Bronchial epithelial cell (primary cell): ENCODE data around the gene EML6. TPM values are rescaled to one million over a fixed set of nuclear protein-coding genes. Genes with fewer than 3 reads are reported as not detected.

Experiments used
- DNase-seq: peaks from one replicate; pipeline ENCODE4 v3.0.0-alpha.2; 2010; ENCODE audit warnings: low read depth
- FAIRE-seq: peaks from 2 replicates; lab custom pipeline; 2011; peaks lifted over from hg19 to GRCh38; lab: Jason Lieb, UNC
- H3K27me3 ChIP-seq: 2 replicates; pipeline ENCODE4 v1.5.1; 2011; ENCODE audit warnings: low read length; ENCODE audit not compliant: control insufficient read depth, insufficient read depth
- H3K36me3 ChIP-seq: 2 replicates; pipeline ENCODE4 v1.5.1; 2011; ENCODE audit warnings: low read length; ENCODE audit not compliant: control insufficient read depth, insufficient read depth
- H3K4me3 ChIP-seq: 2 replicates; pipeline ENCODE4 v1.5.1; 2011; ENCODE audit warnings: mild to moderate bottlenecking, low read depth, low read length, control low read depth
- total RNA-seq: library from RNA; depleted of rRNA; stranded (reverse); fragments of >200 nt; gene quantifications from 2 replicates; pipeline ENCODE4 v1.2.1, GENCODE V29; 2014
- TF ChIP-seq, protein P1 (sequence below): IDR thresholded peaks from 2 replicates; pipeline ENCODE4 v1.5.1; 2011; ENCODE audit warnings: mild to moderate bottlenecking, moderate library complexity, low read length, control low read depth, inconsistent platforms; ENCODE audit not compliant: insufficient read depth, severe bottlenecking

EML6 gene
- total RNA-seq, 1 donor from 2014 or later, result 0.53 TPM

DNA sequence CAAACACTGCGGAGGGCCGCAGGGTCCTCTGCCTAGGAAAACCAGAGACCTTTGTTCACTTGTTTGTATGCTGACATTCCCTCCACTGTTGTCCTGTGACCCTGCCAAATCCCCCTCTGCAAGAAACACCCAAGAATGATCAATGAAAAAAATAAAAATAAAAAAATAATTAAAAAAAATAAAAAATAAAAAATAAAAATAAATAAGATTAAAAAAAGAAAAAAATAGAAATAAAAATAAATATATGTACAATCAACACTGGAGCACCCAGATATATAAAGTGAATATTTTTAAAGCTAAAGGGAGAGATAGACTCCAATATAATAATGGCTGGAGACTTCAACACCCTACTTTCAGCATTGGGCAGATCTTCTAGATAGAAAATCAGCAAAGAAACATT, 23.8 kb upstream of the EML6 start:
- TF ChIP-seq, protein P1, sequence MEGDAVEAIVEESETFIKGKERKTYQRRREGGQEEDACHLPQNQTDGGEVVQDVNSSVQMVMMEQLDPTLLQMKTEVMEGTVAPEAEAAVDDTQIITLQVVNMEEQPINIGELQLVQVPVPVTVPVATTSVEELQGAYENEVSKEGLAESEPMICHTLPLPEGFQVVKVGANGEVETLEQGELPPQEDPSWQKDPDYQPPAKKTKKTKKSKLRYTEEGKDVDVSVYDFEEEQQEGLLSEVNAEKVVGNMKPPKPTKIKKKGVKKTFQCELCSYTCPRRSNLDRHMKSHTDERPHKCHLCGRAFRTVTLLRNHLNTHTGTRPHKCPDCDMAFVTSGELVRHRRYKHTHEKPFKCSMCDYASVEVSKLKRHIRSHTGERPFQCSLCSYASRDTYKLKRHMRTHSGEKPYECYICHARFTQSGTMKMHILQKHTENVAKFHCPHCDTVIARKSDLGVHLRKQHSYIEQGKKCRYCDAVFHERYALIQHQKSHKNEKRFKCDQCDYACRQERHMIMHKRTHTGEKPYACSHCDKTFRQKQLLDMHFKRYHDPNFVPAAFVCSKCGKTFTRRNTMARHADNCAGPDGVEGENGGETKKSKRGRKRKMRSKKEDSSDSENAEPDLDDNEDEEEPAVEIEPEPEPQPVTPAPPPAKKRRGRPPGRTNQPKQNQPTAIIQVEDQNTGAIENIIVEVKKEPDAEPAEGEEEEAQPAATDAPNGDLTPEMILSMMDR, result no peak
- no peak for FAIRE-seq

DNA sequence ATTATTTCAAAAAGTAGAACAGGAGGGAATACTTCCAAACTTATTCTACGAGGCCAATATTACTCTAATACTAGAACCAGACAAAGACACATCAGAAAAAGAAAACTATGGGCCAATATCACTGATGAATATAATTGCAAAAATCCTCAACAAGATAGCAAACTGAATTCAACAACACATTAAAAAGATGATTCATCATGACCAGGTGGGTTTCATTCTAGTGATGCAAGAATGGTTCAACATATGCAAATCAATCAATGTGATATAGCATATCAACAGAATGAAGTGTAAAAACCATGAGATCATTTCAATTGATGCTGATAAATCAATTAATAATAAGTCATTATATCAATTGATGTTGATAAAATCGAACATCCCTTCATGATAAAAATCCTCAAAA, 22.4 kb upstream of the EML6 start:
- Histone ChIP-seq H3K36me3 (no peaks in the 10 kb centered on the region), H3K27me3 (no peaks in the 10 kb centered on the region), H3K4me3 (no peak overlapping the region)
- TF ChIP-seq, protein P1, result no peak
- peak; percentile 18 for DNase-seq
- FAIRE-seq, result no peak

More for the DNA sequence above, 23.8 kb upstream of the EML6 start:
- no peaks in the 10 kb centered on the region for H3K27me3 ChIP-seq
- H3K36me3 ChIP-seq, result no peaks in the 10 kb centered on the region
- DNase-seq, result no peak
- H3K4me3 ChIP-seq, result no peak overlapping the region

GRCh38 chr2:54704238-54704637, 19.2 kb upstream of the EML6 start:
- no peak overlapping the region for H3K4me3 ChIP-seq
- FAIRE-seq (no peak), DNase-seq (no peak)
- TF ChIP-seq, protein P1, result no peak
- no peaks in the 10 kb centered on the region for H3K27me3 ChIP-seq
- no peaks in the 10 kb centered on the region for H3K36me3 ChIP-seq

GRCh38 chr2:54704688-54705605, 18.5 kb upstream of the EML6 start:
- FAIRE-seq (no peak), DNase-seq (peak; percentile 65)
- Histone ChIP-seq H3K36me3 (no peaks in the 10 kb centered on the region), H3K27me3 (no peaks in the 10 kb centered on the region), H3K4me3 (no peak overlapping the region)
- TF ChIP-seq, protein P1, result peak; percentile 21

DNA sequence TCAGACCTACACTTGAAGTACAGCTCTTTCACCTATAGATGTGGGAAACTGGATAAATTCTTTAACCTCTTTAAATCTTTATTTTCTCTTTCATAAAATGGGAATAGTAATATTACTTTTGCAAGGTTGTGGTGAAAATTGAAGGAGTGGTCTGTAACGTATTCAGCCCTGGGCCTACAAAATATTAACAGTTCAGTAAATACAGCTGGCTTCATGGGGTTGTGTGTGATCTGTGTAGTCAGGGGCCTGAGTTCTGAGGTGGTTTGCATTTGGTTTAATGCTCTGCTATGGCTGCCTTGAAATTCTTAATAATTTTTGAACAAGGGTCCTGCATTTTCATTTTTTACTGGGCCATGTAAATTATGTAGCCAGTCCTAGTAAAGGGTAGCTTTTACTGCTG, 16.8 kb upstream of the EML6 start:
- H3K27me3 ChIP-seq, result no peaks in the 10 kb centered on the region
- TF ChIP-seq, protein P1, result no peak
- FAIRE-seq (no peak), DNase-seq (no peak)
- no peaks in the 10 kb centered on the region for H3K36me3 ChIP-seq
- no peak overlapping the region for H3K4me3 ChIP-seq
